GOT3 (cell line): Measurements from ENCODE around the gene ZFYVE28.

Source experiments
- DNase-seq: peaks from one replicate; lab custom pipeline; 2025; ENCODE audit warnings: mixed read lengths; lab: John Stamatoyannopoulos, UW

ZFYVE28 gene

DNA sequence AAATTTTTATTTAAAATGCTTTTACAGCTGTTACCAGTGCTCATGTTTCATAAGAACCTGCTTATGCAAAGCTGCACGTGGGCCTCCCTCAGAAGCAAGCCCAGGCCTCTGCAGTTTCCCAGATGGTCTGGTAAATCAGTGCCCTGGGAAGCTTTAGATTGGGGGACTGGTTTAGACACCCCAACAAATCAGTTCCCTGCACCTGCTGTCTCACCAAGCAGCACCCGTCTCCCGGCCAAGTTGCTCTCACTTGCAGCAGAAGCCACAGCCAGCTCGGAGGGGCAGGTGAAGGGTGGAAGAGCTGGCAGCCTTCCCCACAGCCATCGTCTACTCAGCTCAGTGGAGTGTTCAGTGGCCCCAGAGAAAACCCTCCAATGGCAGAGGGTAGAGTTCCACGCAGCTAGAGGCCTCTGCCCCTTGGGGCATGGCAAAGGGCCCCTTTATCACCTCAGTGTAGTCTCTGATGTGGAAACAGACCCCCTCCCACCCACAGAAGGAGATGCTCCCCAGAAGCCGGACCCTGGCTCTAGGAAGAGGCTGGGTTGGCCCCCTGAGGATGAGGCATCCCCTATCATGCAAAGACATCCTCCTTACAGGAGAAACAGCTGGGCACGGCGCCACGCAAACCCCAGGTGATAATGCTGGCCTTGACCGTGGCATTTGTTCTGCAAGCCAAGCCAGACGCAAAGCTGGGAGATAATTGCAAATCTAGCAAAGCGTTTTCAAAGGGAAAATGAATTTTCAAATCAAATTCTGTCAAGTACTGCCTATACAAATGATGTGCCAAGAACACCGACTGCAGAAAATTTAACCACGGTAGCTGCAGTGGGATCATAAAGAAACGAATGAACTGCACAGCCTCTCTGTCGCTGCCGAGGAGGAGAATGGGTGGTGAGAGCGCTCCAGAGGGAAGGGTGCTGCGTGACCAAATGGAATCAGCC, 51.9 kb downstream of the ZFYVE28 start:
- no peak for DNase-seq

DNA sequence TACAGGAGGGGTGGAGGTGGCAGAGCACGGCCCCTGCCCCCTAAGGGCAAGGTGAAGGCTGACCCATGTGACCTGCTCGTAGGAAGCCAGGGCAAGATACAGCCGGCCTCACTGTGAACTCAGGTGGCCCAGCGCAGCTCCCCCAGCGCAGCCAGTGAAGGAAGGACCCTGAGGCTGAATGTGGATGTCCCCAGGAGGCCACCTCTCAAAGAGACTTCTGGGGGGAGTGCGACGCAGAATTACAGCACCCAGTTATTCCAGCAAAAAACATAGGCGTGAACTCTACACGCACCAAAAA, 52.6 kb downstream of the ZFYVE28 start:
- no peak for DNase-seq

DNA sequence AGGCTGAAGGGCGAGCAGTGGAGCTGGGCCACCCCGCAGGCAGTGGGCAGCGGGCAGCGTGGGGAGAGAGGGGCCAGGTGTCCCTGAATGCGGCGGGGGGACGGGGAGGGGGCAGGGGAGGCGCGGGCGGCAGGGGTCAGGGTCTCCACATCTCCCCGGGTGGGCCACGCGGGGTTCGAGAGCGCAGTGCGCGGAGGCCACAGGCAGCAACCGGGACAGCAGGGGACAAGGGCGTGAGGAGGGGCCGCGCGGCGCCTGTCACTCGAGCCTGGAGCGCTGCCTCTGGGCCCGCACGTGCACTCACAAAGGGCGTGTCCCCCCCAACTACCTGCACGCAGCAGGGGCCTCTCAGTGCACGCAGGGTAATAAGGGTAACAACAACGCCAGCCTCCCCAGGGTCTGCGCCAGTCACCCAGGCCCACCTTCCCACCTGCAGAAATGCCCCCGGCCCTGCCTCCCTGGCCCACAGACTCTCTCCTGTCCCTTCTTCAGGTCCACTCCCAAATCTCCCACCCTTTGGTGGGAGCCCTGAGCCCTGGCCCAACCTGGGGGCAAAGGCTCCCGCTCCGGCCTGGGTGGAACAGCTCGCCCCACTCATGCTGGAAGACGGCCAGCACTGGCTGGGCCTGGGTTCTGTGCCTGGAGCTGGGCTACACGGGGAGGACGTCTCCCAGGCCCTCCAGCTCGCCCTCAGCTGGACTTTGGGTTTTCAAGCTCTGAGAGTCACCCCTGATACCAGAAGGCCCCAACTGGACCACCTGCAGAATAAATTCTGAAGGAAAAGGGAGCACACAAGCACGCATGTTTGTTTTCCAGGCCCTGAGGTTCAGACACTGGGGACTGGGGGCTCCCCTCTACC, 53.2 kb downstream of the ZFYVE28 start:
- DNase-seq = no peak

DNA sequence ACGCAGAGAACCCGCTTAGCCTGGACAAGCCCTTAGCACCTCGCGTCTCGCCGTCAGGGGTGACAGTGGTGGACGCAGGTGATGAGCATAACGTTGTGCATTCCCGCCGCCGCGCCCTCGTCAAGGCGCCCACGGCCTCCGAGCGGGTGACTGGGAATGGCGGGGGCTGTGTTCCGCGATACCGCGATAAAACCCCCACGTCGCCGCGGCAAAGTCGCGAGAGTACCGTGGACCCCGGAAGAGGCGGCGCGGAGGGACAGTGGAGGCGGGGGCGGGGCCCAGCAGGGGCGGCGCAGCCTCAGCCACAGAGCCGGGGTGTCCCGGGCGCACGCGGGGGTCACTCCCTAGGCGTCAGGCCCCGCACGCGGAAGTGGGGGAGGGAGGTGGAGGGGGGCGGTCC, 53.8 kb downstream of the ZFYVE28 start:
- DNase-seq = no peak

DNA sequence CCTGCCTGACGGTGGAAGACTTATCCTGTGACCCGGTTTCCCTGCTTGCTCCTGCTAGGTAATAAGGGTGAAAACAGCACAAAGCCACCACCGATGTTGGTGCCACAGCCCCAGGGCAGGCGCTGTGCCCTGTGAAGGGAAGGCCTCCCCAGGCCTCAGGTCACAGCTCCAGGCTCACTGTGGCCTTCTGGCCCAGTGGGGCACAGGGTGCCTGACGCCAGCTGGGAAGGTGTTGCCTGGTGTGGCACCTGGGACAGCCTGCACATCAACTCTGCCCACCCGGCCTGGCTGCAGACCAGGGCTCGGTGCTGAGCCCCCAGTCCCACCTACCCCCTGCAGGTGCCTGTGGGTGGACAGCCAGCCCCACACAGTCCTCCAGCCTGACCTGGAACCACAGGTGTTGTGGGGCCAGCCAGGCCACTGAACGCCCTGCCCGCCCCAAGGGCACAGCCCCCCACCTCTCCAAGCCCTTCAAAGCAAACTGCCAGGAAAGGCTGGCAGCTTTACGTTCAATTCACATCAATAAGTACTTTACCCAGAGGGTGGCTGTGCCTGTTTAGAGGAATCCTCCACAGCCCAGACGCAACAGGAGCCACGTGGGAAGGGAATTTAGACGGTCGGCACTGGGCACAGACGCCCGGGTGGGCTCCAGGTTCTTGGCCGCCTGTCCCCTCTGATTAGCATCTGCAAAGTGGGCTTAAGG, 54.3 kb downstream of the ZFYVE28 start:
- no peak for DNase-seq

DNA sequence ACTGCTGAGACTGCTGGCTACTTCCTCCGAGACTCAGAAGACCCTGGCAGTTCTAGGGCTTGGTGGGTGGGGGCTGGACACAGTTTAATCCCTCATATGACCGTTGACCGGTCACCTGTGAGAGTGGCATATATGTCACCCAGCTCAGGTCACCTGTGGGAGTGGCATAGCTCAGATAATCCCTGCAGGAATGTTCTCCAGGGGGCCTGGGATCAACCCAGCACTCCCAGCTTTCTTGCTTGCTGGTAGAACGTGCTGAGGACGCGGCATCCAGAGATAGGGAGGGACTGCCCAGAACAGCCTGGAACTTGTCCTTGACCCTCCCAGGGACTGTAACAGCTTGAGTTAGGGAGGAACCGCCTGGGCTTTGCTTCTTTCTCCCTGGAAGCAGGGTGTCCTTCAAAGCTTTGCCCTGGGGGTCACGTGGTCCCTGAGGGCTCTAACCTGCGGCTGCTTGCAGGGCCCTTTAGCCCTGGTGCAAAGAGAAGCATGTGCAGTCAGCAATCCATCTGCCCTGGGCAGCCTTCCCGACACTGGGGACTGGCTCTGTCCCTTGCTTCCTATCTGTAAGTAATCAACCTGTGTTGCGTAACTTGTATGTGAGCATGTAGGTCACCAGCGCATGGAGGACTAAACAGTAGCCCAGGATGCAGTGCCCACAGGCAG, 55.3 kb downstream of the ZFYVE28 start:
- no peak for DNase-seq

DNA sequence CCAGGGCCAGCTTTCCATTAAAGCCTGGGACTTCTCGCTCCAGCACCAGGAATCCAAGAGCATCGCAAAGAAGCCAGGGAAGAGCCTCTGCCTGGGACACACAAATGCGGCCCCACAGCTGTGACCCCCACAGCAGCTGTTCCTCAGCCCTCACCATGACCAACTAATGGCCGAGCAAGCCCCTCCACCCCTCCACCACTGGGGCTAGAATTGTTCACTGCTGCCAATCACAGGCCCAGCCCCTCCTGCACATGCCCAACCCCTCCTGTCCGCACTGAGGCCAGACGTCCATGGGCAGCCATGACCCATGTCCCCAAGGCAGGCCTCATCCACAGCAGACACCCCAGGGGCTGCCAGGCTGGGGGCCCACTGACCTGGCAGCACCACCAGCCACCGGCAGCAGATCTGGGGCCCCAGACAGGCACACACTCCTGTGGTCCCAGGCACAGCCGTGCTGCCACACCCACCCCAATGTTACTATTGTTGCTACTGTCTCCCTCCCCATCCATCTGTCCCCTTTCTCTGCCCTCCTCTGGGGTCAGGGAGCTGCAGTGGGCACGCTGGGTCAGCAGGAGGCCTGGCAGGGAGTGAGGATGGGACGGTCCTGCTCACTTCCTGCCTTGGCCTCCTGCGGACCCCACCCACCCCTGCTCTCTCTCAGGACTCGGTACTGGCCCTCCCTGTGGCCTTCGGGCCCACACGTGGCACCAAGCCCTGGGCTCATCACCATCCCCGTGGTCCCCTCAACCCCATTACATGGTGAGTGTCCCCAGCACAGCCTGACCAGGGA, 56.0 kb downstream of the ZFYVE28 start:
- no peak for DNase-seq

DNA sequence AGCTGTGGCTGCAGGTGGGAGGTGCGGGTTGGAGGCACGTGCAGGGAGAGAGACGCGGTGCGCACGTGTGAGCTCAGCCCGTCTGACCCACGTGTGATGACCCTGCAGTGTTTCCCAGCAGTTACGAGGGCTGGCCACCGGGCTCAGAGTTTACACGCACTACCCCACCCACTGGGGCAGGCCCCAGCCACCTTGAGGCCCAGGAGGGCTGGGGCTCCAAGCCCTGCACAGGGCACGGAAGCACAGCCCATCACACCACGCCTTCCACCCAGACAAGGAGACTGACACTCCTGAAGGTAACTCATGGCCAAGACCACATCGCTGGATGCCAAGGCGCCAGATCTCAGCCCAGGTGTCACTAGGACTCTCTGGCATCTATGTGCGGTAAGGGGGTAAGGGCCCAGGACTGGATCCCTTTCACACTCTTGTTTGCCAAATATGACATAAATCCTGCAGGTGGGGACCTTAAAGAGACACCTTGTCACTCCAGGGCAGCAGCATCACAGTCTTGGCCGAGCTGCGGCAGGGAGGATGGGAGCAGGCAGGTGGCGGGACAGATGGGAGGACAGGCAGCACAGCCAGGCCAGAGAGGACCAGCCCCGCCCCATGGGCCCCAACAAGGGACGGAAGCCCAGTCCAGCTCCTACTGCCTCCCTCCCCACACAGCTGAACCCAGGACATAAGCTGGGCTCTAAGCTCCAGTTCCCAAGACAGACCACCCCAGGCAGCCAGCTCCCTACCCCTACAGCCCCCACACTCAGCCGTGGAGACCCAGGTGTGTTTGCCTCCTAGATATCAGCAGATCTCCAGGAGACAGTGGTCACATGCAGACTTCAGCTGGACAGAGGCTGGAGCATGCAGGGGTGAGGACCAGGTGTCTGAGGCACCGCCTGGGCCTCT, 56.8 kb downstream of the ZFYVE28 start:
- no peak for DNase-seq

DNA sequence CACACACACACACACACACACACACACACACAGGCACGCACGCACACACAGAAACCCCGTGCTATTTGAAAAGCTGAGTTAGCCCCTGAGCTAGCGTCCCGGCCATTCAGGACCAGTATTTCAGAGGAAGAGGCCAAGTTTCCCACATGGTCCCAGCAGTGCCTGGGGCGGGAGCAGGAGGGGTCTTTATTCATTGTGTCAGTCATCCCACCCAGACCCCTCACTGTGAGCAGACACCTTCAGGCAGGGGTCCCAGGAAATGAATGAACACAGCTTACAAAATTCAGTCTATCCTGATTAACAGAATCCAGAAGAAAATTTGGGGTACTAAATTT, 58.1 kb downstream of the ZFYVE28 start:
- no peak for DNase-seq

DNA sequence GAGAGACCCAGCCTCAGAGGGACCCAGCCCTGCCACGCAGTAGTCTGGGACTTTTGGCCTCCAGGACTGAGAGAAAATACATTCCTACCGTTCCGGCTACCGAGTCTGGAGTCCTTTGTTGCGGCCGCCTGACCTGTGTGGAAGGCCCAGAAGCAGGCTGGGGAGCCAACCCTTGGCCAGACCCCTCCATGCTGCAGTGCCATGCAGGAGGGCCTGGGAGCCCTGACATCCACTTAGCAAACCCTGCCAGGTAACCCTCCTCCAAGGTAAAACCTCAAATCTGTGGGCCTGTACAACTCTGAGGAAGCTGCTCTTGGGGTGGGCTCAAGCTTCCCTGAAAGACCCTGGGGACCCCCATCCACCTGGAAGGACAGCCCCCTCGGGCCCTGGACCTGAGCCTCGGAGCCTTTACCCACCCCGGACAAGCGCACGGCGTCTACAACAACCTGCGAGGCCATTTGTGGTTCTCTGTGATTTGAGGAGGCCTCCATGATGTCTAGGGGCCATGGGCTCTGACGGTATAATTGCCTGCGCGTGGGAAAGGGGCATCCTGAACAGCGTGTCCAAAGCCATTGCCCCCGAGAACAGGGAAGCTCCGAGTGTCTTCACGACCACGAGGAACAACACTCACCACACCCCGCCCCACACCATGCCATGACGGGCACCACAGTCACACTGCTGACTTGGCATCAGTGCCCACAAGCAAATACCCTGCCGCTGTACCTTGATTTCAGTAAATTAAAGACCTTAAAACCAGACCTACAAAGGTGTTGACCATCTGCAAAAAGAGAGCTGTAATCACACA, 58.7 kb downstream of the ZFYVE28 start:
- no peak for DNase-seq

DNA sequence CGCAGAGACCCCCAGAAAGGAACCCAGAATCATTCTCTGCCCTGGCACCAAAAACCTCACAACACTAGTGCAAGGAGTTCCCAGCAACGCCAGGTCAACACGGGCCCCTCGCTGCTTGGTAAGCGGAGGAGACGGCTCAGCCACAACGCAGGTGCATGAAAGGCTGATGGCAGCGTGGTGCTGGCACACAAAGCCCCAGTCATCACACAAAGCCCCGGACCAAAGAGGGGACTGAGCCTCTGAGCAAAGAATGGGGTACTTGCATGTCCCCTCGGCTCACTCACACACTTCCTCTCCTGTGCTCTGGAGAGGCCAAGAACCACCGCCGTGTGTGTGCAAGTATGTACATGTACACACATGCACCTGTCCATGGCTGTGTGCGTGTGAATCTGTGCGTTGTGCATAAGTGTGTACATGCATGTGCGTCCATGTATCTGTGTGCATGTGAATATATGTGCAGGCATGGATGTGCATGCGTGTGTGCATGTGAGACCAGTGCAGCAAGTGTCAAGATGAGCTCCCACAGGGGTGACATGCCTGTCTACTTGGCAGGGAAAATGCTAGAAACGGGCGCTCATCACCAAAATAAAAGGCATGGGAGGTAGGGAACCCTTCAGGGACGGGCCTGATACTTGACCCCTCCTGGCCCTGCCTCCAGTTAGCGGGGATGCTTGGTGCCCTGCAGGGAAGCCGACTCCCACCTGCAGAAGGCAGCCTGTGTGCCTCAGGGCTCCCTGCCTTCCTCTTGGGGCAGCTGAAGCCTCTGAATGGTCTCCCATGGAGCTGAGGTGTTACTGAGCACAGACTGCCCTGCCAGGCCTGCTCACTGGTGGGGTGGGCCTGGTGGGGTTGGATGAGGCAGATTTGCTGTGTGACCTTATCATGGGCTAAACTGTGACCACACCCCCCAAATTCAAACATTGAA, 60.4 kb downstream of the ZFYVE28 start:
- no peak for DNase-seq

DNA sequence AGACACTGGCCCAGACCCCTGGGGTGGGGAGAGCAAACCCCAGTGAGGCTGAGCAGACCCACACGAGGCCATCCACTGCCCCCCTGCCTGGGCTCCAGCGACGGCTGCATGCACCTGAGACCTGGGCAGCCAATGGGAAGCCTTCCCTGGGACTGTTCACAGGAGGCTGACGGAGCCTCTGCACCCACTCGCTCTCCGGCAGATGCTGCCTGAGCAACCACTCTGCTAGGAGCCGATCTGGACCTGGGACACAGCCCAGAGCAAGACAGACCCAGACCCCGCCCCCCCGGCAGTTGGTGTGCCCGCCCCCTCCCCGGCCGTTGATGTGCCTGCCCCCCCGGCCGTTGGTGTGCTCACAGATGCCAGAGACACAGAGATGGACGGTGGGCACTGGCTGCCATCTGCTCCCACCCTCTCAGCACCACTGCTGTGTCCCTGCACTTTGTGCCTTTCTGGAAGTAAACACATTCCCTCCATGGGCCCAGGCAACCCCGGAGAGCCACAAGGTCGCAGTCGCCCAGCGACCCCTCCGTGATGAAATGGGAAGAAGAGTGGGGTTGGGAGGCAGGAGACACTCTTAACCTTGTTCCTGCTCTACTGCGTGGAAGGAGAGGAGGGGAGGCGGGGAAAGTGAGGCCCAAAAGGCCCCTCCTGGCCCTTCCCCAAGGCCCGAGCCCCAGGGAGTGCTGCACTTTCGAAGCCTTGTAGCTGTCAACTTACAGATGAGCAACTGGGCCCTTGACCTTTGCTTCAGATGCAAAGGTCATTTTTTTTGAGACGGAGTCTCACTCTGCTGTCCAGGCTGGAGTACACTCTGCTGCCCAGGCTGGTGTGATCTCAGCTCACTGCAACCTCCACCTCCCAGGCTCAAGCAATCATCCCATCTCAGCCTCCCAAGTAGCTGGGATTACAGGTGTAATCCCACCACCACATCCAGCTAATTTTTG, 62.0 kb downstream of the ZFYVE28 start:
- DNase-seq = no peak

DNA sequence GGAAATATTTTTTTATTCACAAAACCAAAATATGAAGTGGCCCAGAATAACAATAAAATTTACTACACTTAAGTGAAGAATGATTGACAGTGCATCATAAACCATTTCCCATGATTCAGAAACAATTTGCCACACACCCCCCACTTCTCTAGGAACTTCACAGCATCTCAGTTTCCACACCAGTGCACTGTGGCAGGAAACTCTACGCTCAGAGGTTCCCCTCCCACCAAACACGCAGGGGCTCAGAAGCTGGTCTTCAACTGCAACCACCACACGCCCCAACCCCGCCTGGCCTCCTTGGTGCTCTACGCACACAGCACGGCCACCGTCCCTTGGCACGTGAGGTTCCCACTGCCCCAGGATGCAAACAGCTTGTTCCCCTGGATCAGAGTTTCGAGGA, 63.7 kb downstream of the ZFYVE28 start:
- no peak for DNase-seq

DNA sequence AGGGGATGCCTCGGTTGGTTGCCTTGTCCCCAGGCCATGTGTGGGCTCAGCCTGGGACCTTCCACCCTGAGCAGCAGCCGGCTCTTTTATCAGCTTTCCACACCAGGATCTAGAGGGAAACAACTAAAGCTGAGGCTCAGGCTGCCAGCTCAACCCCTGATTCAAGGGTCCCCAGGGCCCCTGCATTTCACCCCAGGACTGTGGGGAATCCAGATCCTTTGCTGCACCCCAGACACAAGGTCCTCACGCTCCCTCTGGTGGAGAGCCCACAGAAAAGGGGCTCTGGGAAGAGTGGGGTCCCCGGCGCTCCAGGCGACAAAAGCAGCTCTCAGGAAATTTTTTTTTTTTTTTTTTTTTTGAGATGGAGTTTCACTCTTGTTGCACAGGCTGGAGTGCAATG, 64.3 kb downstream of the ZFYVE28 start:
- DNase-seq = no peak

DNA sequence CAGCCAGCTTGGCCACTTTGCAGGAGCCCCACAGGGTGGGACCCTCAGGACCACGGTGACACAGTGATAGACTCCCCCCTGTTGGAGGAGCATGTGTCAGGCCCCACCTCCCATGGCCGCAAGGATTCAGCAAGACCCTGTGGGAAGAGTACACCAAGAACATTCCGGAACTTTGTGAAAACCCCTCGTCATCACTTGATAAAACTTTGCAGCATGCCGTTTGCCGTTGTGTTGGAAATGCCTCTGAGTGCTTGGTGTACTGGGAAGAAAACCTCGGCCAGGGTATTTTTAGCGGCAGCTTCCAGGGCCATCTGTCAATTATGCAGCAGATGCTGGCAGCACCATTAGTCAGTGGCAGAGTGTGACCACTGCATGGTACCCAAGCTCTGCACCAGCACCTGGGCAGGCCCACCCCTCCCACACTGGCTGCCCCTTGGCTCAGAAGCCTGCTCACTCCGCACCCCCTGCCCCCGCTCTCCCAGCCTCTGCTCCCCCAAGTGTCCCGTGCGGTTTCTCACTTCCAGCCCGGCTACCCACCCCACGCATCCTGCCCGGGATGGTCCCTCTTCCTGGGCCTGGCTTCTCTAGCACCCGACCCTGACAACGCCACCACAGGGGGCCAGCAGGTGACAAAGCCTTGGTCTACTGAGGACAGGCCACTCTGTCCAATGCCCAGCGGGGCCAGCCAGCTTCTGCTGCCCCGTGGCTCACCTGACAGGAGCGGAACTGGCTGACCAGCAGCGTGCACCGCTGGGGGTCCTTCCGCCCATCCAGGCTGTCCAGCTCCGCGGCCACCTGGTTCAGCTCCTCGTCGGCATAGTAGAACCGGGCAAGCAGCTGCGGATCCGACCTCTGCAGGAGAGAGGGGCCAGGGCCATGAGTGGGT, 65.0 kb downstream of the ZFYVE28 start:
- no peak for DNase-seq

DNA sequence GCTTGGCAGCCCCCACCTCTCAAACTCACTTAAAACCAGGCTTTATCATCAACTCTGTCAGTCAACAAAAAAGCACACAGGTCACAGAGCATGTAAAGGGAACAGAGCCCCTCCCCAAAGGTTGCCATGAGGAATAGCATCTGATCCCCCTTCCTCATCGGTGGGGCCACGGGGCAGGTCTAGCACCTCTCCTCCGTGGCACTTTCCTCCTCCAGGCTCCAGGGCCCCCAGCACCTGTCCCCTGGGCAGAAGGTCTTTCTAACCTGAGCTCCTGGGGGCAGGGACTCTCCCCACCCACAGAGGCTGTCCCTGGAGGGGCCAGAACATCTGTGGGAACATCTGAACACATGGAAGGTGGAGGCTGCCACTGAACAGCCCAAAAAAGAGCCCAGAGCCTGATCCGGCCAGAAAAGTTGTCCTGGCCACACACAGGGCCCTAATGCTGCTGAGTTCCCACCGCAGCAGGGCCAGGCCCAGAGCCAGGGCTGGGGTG, 65.7 kb downstream of the ZFYVE28 start:
- DNase-seq = no peak
